ENCODE measurements around the gene PTPRD. TPM values are rescaled to one million over a fixed set of nuclear protein-coding genes. Genes with fewer than 3 reads are reported as not detected.

The PTPRD gene
- total RNA-seq, 1 experiment from 2014 or later, result 69.6 TPM

- H3K9me3 Mint-ChIP-seq, result peaks cover 5% of the 10 kb centered on the region; the same call in 1 of the 2 replicates
- H3K4me3 Mint-ChIP-seq, result no peak overlapping the region
- H3K4me1 Mint-ChIP-seq, result peaks cover 46% of the 10 kb centered on the region
- no peaks in the 10 kb centered on the region for H3K27me3 Mint-ChIP-seq (ENCODE audit: low read depth)
- TF ChIP-seq, protein P1, sequence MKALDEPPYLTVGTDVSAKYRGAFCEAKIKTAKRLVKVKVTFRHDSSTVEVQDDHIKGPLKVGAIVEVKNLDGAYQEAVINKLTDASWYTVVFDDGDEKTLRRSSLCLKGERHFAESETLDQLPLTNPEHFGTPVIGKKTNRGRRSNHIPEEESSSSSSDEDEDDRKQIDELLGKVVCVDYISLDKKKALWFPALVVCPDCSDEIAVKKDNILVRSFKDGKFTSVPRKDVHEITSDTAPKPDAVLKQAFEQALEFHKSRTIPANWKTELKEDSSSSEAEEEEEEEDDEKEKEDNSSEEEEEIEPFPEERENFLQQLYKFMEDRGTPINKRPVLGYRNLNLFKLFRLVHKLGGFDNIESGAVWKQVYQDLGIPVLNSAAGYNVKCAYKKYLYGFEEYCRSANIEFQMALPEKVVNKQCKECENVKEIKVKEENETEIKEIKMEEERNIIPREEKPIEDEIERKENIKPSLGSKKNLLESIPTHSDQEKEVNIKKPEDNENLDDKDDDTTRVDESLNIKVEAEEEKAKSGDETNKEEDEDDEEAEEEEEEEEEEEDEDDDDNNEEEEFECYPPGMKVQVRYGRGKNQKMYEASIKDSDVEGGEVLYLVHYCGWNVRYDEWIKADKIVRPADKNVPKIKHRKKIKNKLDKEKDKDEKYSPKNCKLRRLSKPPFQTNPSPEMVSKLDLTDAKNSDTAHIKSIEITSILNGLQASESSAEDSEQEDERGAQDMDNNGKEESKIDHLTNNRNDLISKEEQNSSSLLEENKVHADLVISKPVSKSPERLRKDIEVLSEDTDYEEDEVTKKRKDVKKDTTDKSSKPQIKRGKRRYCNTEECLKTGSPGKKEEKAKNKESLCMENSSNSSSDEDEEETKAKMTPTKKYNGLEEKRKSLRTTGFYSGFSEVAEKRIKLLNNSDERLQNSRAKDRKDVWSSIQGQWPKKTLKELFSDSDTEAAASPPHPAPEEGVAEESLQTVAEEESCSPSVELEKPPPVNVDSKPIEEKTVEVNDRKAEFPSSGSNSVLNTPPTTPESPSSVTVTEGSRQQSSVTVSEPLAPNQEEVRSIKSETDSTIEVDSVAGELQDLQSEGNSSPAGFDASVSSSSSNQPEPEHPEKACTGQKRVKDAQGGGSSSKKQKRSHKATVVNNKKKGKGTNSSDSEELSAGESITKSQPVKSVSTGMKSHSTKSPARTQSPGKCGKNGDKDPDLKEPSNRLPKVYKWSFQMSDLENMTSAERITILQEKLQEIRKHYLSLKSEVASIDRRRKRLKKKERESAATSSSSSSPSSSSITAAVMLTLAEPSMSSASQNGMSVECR (CRISPR knock-in tag; IDR thresholded peaks at IDR 0.05; ENCODE audit: borderline replicate concordance), result no peak
- TF ChIP-seq MXD4 (CRISPR knock-in tag; IDR thresholded peaks at IDR 0.05; ENCODE audit: borderline replicate concordance), result no peak
- TF ChIP-seq ZNF317 (CRISPR knock-in tag; IDR thresholded peaks at IDR 0.05; ENCODE audit: borderline replicate concordance, low read depth), result no peak
- TF ChIP-seq PRRX2 (CRISPR knock-in tag; IDR thresholded peaks at IDR 0.05), result no peak
- no peak for TF ChIP-seq FOXK1 (CRISPR knock-in tag; IDR thresholded peaks at IDR 0.05)
- TF ChIP-seq, protein P2, sequence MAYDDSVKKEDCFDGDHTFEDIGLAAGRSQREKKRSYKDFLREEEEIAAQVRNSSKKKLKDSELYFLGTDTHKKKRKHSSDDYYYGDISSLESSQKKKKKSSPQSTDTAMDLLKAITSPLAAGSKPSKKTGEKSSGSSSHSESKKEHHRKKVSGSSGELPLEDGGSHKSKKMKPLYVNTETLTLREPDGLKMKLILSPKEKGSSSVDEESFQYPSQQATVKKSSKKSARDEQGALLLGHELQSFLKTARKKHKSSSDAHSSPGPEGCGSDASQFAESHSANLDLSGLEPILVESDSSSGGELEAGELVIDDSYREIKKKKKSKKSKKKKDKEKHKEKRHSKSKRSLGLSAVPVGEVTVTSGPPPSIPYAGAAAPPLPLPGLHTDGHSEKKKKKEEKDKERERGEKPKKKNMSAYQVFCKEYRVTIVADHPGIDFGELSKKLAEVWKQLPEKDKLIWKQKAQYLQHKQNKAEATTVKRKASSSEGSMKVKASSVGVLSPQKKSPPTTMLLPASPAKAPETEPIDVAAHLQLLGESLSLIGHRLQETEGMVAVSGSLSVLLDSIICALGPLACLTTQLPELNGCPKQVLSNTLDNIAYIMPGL (CRISPR knock-in tag; IDR thresholded peaks at IDR 0.05), result no peak
- no peak for TF ChIP-seq GTF2I (CRISPR knock-in tag; conservative IDR thresholded peaks at IDR 0.05)
- TF ChIP-seq MLX (CRISPR knock-in tag; IDR thresholded peaks at IDR 0.05), result no peak
- no peak for TF ChIP-seq ETV6 (CRISPR knock-in tag; IDR thresholded peaks at IDR 0.05)
- TF ChIP-seq NFATC4 (CRISPR knock-in tag; IDR thresholded peaks at IDR 0.05), result no peak
- TF ChIP-seq ZNF263 (CRISPR knock-in tag; IDR thresholded peaks at IDR 0.05; ENCODE audit: low read depth), result no peak
- TF ChIP-seq CDX4 (CRISPR knock-in tag; IDR thresholded peaks at IDR 0.05; ENCODE audit: borderline replicate concordance), result no peak
- TF ChIP-seq ZNF423 (CRISPR knock-in tag; IDR thresholded peaks at IDR 0.05), result no peak
- no peak for TF ChIP-seq TP53 (CRISPR knock-in tag; IDR thresholded peaks at IDR 0.05)
- TF ChIP-seq, protein P3, sequence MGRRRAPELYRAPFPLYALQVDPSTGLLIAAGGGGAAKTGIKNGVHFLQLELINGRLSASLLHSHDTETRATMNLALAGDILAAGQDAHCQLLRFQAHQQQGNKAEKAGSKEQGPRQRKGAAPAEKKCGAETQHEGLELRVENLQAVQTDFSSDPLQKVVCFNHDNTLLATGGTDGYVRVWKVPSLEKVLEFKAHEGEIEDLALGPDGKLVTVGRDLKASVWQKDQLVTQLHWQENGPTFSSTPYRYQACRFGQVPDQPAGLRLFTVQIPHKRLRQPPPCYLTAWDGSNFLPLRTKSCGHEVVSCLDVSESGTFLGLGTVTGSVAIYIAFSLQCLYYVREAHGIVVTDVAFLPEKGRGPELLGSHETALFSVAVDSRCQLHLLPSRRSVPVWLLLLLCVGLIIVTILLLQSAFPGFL (CRISPR knock-in tag; IDR thresholded peaks at IDR 0.05; ENCODE audit: borderline replicate concordance), result no peak
- TF ChIP-seq TCF7 (CRISPR knock-in tag; IDR thresholded peaks at IDR 0.05; ENCODE audit: low read depth), result no peak
- H3K27ac Mint-ChIP-seq, result no peak overlapping the region
- ATAC-seq (no peak; the same call in 1 of the 2 replicates), DNase-seq (ENCODE audit: low spot score) (no peak)
- no peaks in the 10 kb centered on the region for H3K36me3 Mint-ChIP-seq
- ChIA-PET CTCF (no interaction called here), POLR2A (no interaction called here)
These were observed 1929.3 kb downstream of the PTPRD start for GRCh38 chr9:8683496-8683895.

DNA sequence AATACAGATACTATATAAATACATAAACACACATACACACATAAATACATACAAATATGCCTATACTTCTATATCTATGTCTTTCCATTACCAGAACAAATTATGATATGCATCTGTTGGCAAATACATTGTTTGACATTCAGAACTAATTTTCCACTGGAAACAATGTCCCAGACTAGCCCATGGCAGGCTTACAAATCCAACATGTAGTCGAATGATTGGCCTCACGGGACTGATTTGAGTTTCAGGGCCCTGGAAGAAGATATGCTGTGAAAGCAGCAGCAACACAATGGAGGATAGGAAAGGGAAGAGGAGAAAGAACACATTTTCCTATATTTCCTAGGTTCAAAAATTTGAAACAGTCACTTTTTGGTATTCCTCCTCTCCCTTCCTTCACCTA, 1932.1 kb downstream of the PTPRD start:
- no peak for ATAC-seq
- ChIA-PET POLR2A (no interaction called here), CTCF (no interaction called here)
- Mint-ChIP-seq H3K27me3 (ENCODE audit: low read depth) (no peaks in the 10 kb centered on the region), H3K27ac (no peak overlapping the region), H3K4me3 (no peak overlapping the region), H3K36me3 (no peaks in the 10 kb centered on the region), H3K9me3 (peaks cover 5% of the 10 kb centered on the region; the same call in 1 of the 2 replicates), H3K4me1 (peaks cover 59% of the 10 kb centered on the region)
- TF ChIP-seq, protein P3 (CRISPR knock-in tag; IDR thresholded peaks at IDR 0.05; ENCODE audit: borderline replicate concordance), result no peak
- TF ChIP-seq TCF7 (CRISPR knock-in tag; IDR thresholded peaks at IDR 0.05; ENCODE audit: low read depth) (no peak), ZBTB21 (CRISPR knock-in tag; IDR thresholded peaks at IDR 0.05; ENCODE audit: borderline replicate concordance) (no peak)
- TF ChIP-seq, protein P4, sequence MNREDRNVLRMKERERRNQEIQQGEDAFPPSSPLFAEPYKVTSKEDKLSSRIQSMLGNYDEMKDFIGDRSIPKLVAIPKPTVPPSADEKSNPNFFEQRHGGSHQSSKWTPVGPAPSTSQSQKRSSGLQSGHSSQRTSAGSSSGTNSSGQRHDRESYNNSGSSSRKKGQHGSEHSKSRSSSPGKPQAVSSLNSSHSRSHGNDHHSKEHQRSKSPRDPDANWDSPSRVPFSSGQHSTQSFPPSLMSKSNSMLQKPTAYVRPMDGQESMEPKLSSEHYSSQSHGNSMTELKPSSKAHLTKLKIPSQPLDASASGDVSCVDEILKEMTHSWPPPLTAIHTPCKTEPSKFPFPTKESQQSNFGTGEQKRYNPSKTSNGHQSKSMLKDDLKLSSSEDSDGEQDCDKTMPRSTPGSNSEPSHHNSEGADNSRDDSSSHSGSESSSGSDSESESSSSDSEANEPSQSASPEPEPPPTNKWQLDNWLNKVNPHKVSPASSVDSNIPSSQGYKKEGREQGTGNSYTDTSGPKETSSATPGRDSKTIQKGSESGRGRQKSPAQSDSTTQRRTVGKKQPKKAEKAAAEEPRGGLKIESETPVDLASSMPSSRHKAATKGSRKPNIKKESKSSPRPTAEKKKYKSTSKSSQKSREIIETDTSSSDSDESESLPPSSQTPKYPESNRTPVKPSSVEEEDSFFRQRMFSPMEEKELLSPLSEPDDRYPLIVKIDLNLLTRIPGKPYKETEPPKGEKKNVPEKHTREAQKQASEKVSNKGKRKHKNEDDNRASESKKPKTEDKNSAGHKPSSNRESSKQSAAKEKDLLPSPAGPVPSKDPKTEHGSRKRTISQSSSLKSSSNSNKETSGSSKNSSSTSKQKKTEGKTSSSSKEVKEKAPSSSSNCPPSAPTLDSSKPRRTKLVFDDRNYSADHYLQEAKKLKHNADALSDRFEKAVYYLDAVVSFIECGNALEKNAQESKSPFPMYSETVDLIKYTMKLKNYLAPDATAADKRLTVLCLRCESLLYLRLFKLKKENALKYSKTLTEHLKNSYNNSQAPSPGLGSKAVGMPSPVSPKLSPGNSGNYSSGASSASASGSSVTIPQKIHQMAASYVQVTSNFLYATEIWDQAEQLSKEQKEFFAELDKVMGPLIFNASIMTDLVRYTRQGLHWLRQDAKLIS (CRISPR knock-in tag; IDR thresholded peaks at IDR 0.05; ENCODE audit: borderline replicate concordance), result no peak
- DNase-seq (ENCODE audit: low spot score), result no peak
